BJ (cell line): ENCODE measurements around the gene BLM. TPM values are rescaled to one million over a fixed set of nuclear protein-coding genes. Genes with fewer than 3 reads are reported as not detected.
"Not testable (repeated sequence)": the region's sequence is repeated elsewhere in the genome, so short reads cannot be mapped to it uniquely, and the experiment has no call there.

Source experiments
- CTCF ChIA-PET: fragments of 350-600 bp; formaldehyde crosslinking; extraction: SDS; loops from one replicate; lab custom pipeline; 2021; ENCODE audit warnings: antibody characterized with exemption, inconsistent platforms; lab: Yijun Ruan, JAX
- POLR2A ChIA-PET: fragments of 300-600 bp; sonication (Branson Sonifier 250); formaldehyde crosslinking; extraction: SDS; loops from one replicate; lab custom pipeline; 2021; ENCODE audit warnings: antibody characterized with exemption; lab: Charles Lee
- DNase-seq: peaks from one replicate; pipeline ENCODE4 v3.0.0-alpha.2; 2011; ENCODE audit warnings: low read depth
- H3K27me3 ChIP-seq: 2 replicates; pipeline ENCODE4 v1.6.0; 2011; ENCODE audit warnings: low read length; ENCODE audit not compliant: control insufficient read depth, insufficient read depth
- H3K36me3 ChIP-seq: 2 replicates; pipeline ENCODE4 v1.5.1; 2011; ENCODE audit warnings: low read length; ENCODE audit not compliant: control insufficient read depth, insufficient read depth
- H3K4me3 ChIP-seq: 2 replicates; pipeline ENCODE4 v1.5.1; 2011; ENCODE audit warnings: low read depth, mild to moderate bottlenecking, control low read depth, low read length
- polyA plus RNA-seq: library from polyadenylated mRNA; depleted of rRNA; stranded (reverse); fragments of >200 nt; gene quantifications from 2 replicates; pipeline ENCODE4 v1.2.3, GENCODE V29; 2011
- TF ChIP-seq, protein P1 (sequence below): IDR thresholded peaks from 2 replicates; pipeline ENCODE4 v1.5.1; 2011; ENCODE audit warnings: low read depth, mild to moderate bottlenecking, control low read depth, inconsistent platforms, low read length, moderate library complexity; ENCODE audit not compliant: insufficient read depth

Gene BLM
- polyA plus RNA-seq, 1 experiment, result 1.3 TPM

DNA sequence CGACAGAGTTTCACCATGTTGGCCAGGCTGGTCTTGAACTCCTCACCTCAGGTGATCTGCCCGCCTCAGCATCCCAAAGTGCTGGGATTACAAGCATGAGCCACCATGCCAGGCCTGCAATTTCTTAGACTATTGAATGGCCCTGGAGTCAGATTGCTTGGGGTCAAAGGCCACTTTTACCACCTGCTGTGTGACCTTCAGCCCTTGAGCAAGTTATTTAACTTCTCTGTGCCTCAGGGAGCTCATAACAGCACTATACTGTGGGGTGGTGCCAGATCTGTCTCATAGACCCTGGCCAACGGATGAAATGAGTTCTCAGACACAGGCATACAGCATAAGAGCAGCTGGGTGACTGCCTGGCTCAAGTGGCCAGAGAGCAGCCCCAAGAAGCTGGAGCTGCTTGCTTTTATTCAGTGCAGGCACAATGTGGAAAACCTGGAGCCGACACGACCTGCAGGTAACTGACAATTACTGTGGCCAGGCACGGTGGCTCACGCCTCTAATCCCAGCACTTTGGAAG lies 106.4 kb downstream of the BLM start:
- H3K36me3 ChIP-seq, result no peaks in the 10 kb centered on the region
- ChIA-PET POLR2A (no interaction called here), CTCF (interaction anchor here (0.7 kb wide), 1 partner anchor 19 kb away, joined by 3 read pairs; no protein-coding TSS in a partner anchor)
- TF ChIP-seq, protein P1, sequence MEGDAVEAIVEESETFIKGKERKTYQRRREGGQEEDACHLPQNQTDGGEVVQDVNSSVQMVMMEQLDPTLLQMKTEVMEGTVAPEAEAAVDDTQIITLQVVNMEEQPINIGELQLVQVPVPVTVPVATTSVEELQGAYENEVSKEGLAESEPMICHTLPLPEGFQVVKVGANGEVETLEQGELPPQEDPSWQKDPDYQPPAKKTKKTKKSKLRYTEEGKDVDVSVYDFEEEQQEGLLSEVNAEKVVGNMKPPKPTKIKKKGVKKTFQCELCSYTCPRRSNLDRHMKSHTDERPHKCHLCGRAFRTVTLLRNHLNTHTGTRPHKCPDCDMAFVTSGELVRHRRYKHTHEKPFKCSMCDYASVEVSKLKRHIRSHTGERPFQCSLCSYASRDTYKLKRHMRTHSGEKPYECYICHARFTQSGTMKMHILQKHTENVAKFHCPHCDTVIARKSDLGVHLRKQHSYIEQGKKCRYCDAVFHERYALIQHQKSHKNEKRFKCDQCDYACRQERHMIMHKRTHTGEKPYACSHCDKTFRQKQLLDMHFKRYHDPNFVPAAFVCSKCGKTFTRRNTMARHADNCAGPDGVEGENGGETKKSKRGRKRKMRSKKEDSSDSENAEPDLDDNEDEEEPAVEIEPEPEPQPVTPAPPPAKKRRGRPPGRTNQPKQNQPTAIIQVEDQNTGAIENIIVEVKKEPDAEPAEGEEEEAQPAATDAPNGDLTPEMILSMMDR, result no peak
- peaks cover 2% of the 10 kb centered on the region; the same call in 1 of the 2 replicates for H3K27me3 ChIP-seq
- DNase-seq, result no peak
- H3K4me3 ChIP-seq, result no peak overlapping the region

DNA sequence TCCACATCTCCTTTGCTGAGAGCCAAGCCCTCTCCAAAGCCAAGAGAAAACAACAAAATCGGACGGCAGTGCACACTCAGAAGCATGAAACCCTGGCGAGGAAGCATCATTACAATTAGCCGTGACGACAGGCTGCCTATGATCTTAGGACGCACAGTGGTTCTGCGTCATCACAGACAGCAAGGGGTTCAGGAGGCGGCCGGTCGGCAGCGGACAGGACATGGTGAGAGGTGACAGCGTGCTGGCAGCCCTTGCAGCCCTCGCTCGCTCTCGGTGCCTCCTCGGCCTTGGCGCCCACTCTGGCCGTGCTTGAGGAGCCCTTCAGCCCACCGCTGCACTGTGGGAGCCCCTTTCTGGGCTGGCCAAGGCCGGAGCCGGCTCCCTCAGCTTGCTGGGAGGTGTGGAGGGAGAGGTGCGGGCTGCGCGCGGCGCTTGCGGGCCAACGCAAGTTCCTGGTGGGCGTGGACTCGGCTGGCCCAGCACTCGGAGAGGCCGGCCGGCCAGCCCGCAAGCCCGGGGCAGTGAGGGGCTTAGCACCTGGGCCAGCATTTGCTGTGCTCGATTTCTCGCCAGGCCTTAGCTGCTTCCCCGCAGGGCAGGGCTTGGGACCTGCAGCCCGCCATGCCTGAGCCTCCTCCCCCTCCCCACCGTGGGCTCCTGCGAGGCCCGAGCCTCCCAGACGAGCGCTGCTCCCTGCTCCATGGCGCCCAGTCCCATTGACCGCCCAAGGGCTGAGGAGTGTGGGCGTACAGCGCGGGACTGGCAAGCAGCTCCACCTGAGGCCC lies 108.2 kb downstream of the BLM start:
- H3K4me3 ChIP-seq, H3K27me3 ChIP-seq, POLR2A ChIA-PET, DNase-seq, H3K36me3 ChIP-seq, CTCF ChIA-PET: not testable (repeated sequence)

DNA sequence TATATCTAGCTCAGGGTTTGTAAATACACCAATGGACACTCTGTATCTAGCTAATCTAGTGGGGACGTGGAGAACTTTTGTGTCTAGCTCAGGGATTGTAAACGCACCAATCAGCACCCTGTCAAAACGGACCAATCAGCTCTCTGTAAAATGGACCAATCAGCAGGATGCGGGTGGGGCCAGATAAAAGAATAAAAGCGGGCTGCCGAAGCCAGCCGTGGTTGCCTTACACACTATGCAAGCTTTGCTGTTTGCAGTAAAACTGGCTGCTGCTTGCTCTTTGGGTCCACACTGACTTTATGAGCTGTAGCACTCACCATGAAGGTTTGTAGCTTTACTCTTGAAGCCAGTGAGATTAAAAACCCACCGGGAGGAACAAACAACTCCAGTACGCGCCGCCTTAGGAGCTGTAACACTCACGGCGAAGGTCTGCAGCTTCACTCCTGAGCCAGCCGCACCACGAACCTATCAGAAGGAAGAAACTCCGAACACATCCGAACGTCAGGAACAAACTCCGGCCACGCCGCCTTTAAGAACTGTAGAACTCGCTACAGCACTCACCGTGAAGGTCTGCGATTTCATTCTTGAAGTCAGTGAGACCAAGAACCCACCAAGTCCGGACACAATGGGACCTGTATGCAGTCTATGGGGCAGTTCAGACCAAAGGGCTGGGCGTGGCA lies 109.2 kb downstream of the BLM start:
- CTCF ChIA-PET, result interaction anchor here (1.5 kb wide), 1 partner anchor 12 kb away, joined by 5 read pairs; no protein-coding TSS in a partner anchor
- DNase-seq, H3K27me3 ChIP-seq, H3K36me3 ChIP-seq, H3K4me3 ChIP-seq, POLR2A ChIA-PET: not testable (repeated sequence)

DNA sequence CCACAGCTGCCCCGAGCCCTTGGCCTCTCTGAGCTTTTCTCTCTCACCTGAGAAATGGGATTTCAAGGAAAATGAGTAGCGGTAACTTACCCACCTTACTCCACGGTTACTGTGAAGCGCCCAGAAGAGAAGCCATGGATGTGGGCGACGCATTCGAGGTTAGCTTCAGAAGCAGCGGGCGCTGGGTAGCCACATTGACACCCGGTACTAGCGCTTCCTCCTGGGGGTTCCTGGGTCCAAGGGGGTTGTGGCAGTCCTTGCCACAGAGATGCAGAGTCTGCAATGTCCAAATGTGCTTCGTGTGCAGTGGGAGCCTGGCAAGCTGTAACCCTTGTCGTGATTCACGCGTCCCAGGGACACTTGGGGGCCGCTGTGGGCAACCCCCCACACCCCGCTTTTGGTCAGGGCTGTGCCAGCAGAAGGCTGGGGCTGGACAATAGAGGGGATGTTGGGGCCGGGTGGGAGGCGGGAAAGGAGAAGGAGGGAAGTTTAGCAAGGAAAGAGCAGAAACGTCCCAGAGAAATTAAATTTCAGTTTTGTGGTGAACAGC lies 109.8 kb downstream of the BLM start:
- TF ChIP-seq, protein P1, result no peak
- POLR2A ChIA-PET, result no interaction called here
- H3K4me3 ChIP-seq, result no peak overlapping the region
- H3K27me3 ChIP-seq, result peaks cover 2% of the 10 kb centered on the region; the same call in 1 of the 2 replicates
- CTCF ChIA-PET, result interaction anchor here (0.6 to 1.5 kb wide), 2 partner anchors 13 to 534 kb away, joined by 3 to 5 read pairs; no protein-coding TSS in a partner anchor
- DNase-seq, result no peak
- H3K36me3 ChIP-seq, result no peaks in the 10 kb centered on the region

DNA sequence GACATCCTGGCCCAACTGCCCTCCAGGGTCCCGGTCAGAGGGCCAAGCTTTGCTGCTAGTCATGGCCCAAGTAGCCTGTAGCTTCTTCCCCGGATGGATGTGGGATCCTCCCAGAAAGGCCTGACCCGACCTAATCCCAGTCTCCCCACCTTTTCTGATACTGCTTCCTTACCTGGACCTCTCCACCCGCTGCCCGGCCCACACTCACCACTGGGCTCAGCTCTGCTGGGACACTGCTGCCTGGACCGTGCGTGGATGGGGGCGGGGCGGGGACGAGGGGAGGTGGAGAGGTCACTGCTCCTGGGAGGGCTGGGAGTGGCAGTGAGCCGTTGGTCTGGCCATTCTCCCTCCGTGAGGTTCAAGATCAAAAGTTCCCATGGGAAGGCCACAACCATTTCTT lies 111.0 kb downstream of the BLM start:
- Histone ChIP-seq H3K27me3 (no peaks in the 10 kb centered on the region), H3K36me3 (no peaks in the 10 kb centered on the region), H3K4me3 (no peak overlapping the region)
- POLR2A ChIA-PET, result no interaction called here
- CTCF ChIA-PET, result no interaction called here
- TF ChIP-seq, protein P1, result no peak
- DNase-seq, result no peak

DNA sequence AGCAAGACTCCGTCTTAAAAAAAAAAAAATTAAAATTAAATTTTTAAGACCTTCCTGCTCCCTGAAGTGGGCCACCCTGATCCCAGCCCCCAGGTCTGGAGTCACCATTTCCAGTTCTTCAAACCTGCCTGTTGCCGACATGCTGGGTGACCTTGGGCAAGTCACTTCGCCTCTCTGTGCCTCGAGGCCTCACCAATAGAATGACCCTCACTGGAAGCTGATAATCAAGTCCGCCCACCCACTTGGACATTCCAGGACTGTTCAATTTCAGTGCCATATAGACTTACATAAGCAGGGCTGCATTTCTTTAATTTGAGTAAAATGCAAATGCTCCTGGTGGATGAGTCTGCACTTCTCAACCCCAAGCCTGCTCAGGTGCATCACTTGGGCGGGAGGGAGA lies 112.0 kb downstream of the BLM start:
- ChIA-PET CTCF (no interaction called here), POLR2A (no interaction called here)
- TF ChIP-seq, protein P1, result no peak
- DNase-seq, result no peak
- Histone ChIP-seq H3K36me3 (no peaks in the 10 kb centered on the region), H3K4me3 (no peak overlapping the region), H3K27me3 (no peaks in the 10 kb centered on the region)
